ENCODE measurements around the gene LAMP1.

LAMP1 gene

GRCh38 chr13:113322890-113323651 lies 26.0 kb downstream of the LAMP1 start:
- no peak overlapping the region for H3K4me3 ChIP-seq (ENCODE audit: low read depth, low read length)
- TF ChIP-seq CTCF (IDR thresholded peaks at IDR 0.05; ENCODE audit: low read depth, low read length) = no peak

GRCh38 chr13:113323869-113324268 lies 26.8 kb downstream of the LAMP1 start:
- no peak for TF ChIP-seq CTCF (IDR thresholded peaks at IDR 0.05; ENCODE audit: low read depth, low read length)
- no peak overlapping the region for H3K4me3 ChIP-seq (ENCODE audit: low read depth, low read length)

GRCh38 chr13:113324398-113324797 lies 27.4 kb downstream of the LAMP1 start:
- H3K4me3 ChIP-seq (ENCODE audit: low read depth, low read length) = no peak overlapping the region
- no peak for TF ChIP-seq CTCF (IDR thresholded peaks at IDR 0.05; ENCODE audit: low read depth, low read length)

GRCh38 chr13:113325779-113326178 lies 28.7 kb downstream of the LAMP1 start:
- no peak overlapping the region for H3K4me3 ChIP-seq (ENCODE audit: low read depth, low read length)
- TF ChIP-seq CTCF (IDR thresholded peaks at IDR 0.05; ENCODE audit: low read depth, low read length) = no peak

- no peak overlapping the region for H3K4me3 ChIP-seq (ENCODE audit: low read depth, low read length)
- TF ChIP-seq CTCF (IDR thresholded peaks at IDR 0.05; ENCODE audit: low read depth, low read length) = no peak
These were observed 30.3 kb downstream of the LAMP1 start for GRCh38 chr13:113327391-113327765.

GRCh38 chr13:113327766-113328471 lies 30.9 kb downstream of the LAMP1 start:
- no peak overlapping the region for H3K4me3 ChIP-seq (ENCODE audit: low read depth, low read length)
- no peak for TF ChIP-seq CTCF (IDR thresholded peaks at IDR 0.05; ENCODE audit: low read depth, low read length)

- H3K4me3 ChIP-seq (ENCODE audit: low read depth, low read length) = no peak overlapping the region
- no peak for TF ChIP-seq CTCF (IDR thresholded peaks at IDR 0.05; ENCODE audit: low read depth, low read length)
These were observed 31.8 kb downstream of the LAMP1 start for GRCh38 chr13:113328851-113329250.
